Glomerular endothelial cell (primary cell): ENCODE measurements around the gene ITLN1. TPM values are rescaled to one million over a fixed set of nuclear protein-coding genes. Genes with fewer than 3 reads are reported as not detected.
"Not testable (repeated sequence)": the region's sequence is repeated elsewhere in the genome, so short reads cannot be mapped to it uniquely, and the experiment has no call there.

Experiments
- DNase-seq: peaks from one replicate; pipeline ENCODE4 v3.0.0-alpha.2; 2011; ENCODE audit warnings: low read depth, low spot score; ENCODE audit errors: extremely low read depth
- total RNA-seq: library from RNA; depleted of rRNA; stranded (reverse); fragments of >200 nt; gene quantifications from 2 replicates; pipeline ENCODE4 v1.2.3, GENCODE V29; 2015

Gene ITLN1
- total RNA-seq, 1 donor from 2014 or later: not detected

DNA sequence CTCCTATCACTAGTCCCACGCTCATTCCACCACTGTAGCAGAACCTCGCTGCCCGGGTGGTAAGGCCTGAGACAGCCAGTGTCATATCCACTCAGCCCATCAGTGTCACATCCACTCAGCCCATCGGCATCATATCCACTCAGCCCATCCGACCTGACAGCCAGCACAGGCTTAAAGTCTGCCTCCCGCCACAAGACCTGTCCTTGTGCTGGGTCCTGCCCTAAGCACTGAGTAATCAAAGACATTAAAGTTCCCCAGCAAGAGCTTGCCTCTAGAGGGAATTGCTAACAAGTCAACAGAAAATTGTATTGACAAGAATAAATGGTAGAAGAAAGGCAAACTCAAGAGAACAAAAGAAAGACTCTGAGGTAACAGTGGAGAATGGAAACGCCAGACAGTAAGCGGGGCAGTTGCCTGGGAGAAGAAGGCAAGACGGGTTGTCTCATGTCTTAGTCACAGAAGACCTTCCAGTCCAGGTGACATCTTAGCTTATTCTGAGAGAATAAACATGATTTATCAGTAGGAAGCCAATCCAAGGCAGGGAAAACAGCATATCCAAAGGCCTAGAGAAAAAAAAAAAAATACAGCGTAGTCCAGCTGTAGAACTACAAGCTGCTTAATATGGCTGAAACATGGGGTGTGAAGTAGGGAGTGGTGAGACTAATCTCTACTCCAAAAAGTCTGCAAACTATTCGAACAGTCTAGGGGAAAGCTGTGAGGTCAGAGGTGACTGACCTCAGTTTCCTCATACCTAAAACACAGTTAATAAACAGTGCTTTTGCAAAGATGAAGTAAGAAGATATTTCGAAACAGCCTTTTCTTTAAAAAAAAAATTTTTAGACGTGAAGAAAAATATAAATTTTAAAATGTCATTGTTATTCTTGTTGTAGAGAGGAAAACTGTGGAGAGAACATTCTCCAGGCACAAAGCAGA lies 1.1 kb downstream of the ITLN1 start:
- no peak for DNase-seq

GRCh38 chr1:160882582-160882981 lies 2.4 kb downstream of the ITLN1 start:
- no peak for DNase-seq

DNA sequence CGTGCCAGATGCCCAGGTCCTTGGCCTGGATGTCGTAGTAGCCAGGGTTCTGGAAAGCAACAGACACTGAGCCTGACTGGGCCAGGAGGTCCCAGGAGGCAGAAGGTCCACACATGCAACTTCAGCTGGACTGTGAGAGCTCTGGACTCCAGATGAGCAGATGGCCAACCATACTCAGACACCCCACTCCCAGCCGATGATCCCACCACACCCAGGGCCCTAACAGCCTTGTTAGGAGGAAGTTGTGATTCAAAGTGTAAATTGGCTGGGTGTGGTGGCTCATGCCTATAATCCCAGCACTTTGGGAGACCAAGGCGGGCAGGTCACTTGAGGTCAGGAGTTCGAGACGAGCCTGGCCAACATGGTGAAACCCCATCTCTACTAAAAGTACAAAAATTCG lies 3.7 kb downstream of the ITLN1 start:
- DNase-seq: not testable (repeated sequence)

DNA sequence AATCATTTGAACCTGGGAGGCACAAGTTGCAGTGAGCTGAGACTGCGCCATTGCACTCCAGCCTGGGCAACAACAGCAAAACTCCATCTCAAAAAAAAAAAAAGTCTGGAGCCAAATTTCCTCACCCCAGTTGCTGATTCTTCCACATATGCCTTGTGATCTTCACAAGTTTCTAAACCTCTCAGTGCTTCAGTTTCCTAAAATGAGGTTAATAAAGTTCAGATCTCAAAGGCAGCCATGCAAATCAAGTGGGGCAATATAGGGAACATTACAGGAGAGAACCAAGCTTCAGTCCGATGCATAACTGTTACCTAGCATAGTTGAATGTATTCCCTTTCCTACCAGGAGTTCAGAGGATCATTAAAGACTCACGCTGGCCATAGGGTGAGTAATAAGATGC lies 4.8 kb downstream of the ITLN1 start:
- DNase-seq: no peak

GRCh38 chr1:160879056-160879455 lies 5.9 kb downstream of the ITLN1 start:
- no peak for DNase-seq

DNA sequence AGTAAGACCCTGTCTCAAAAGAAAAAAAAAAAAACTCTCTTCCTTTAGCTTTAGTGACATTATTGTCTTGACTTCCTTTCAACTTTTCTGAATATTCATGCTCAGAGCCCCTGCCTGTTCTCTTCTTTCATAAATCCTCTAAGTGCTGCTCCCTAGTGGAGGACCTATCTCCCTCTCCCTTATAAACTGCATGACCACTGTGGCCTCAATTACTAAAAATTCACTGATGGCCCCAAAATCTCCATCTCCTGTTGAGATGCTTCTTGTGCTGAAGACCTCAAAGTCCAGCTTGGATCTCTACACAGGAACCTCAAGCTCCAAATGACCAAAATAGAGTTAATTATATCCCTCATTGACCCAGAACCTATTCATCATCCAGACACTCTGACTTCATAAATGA lies 7.8 kb downstream of the ITLN1 start:
- no peak for DNase-seq

GRCh38 chr1:160876311-160876710 lies 8.7 kb downstream of the ITLN1 start:
- DNase-seq: no peak

- not testable (repeated sequence) for DNase-seq
These were observed 9.4 kb downstream of the ITLN1 start for GRCh38 chr1:160875591-160875990.

DNA sequence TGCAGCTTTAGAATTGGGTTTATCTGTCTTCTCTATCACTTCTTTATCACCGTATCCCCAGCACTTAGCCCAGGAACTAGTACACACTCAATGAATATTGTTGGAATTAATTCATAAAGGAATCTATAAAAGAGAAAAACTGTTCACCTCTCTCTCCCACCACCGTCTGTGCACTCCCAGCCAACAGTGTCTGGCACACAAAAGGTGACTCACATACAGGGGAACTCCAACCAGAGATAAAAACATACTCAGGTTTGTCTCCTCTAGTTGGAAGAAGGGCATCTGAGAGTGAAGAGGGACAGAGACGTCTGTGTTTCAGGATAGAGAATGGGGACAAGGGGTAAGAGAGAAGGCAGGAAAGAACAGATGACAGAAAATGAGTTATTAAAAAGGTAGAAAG lies 10.0 kb downstream of the ITLN1 start:
- no peak for DNase-seq

DNA sequence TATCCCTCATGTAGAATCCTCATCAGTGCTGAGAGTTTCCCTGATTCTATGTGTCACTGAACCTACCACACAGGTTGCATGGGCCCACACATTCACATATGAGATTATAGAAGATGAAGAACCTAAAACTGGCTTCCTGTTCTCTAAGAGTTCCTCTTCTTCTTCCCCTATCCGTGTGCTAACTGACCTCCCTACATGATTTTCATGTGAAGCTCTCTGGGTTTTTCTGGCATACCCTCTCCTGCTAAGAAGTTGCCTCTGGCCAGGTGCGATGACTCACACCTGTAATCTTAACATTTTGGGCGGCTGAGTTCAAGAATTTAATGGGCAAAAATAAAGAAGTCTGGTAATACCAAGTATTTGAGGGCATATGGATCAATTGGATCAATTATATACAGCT lies 16.8 kb downstream of the ITLN1 start:
- DNase-seq: no peak

DNA sequence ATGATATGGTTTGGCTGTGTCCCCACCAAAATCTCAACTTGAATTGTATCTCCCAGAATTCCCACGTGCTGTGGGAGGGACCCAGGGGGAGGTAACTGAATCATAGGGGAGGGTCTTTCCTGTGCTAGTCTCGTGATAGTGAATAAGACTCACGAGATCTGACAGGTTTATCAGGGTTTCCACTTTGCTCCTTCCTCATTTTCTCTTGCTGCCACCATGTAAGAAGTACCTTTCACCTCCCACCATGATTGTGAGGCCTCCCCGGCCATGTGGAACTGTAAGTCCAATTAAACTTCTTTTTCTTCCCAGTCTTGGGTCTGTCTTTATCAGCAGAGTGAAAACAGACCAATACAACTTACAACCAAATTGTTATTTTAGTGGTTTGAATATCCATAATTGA lies 17.3 kb downstream of the ITLN1 start:
- DNase-seq: not testable (repeated sequence)

DNA sequence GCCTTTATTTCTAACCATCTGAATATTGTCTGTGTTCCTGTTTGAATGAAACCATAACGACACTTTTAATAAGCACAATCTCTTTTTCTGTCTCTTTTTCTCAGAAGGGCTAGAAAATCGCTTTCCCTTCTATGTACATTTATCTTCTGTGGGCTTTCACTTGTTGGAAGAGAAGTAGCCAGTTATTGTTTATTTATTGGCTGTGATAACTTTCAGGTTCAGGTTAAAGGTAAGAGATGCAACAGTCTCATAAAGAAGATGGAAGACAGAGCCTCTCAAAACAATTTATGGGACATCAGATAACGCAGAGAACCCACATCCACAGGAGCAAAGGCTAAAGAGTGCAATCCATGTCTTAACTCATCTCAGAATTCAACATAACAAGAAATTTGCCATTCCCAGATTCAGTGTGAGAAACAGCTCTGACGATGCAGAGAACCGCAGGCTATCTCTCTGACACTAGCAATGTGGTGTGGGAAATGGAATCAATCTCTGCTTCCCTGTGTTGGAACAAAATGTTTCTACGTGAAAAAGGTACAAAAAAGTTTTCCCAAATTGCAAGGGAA lies 18.2 kb downstream of the ITLN1 start:
- no peak for DNase-seq

- DNase-seq: no peak
These were observed 18.8 kb downstream of the ITLN1 start for GRCh38 chr1:160866001-160866694.

GRCh38 chr1:160865337-160865736 lies 19.6 kb downstream of the ITLN1 start:
- DNase-seq: no peak

- DNase-seq: no peak
These were observed 20.8 kb downstream of the ITLN1 start for GRCh38 chr1:160864173-160864572.

DNA sequence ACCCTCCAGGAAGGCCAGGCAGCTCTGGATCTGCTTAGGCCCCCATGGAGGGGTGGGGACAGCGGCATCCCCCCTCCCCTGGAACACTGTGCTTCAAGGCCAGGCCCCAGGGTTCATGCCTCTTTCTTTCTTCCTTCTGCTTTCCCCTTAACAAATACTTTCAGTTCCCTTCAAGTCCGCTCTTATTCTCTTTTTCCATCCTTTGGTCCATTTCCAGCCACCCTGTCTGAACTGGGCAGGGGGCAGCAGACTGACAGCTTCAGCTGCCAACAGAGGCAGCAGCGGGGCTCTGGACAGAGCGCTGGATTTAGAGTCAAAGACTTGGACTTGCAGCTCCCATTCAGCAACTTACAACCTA lies 21.2 kb downstream of the ITLN1 start:
- no peak for DNase-seq

- DNase-seq: no peak
These were observed 21.8 kb downstream of the ITLN1 start for GRCh38 chr1:160863061-160863773.

DNA sequence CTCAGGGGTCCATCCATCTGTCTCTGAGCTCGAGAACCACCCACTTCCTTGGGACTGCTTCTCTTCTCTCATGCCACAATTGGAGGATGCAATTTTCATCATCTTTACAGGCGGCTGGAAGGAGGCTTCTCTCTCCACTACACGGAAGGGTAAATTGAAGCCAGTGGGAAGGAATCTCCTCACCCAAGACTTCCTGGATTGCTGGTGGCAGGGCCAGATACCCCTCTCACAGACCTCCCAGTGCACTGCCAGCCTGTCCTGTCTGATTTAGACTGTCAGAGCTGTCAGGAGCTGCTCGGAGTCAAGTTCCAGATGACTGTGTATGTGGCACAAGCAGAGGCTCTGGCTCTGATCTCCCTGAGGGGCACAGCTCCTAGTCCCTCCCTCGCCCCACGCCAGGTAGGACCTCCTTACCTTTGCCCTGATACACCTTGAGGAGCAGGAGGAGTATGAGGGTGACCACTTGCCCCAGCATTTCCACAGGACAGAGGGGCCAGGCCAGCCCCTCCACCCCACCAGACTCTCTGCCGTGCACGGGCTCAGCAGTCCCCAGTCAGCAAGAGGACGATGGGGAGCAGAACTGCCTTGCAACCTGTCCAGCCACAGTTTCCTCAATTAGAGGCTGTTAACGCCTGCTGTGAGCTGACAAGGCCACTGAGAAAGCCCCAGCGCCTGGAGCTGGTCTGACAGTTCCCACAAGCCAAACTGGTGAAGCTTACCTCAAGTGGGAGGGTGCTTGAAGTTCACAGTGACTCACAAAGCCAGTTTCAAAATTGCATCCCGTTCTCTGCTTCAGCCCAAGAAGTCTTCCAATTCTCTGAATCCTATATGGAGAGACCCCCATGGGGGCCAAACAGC lies 22.5 kb downstream of the ITLN1 start, which contains the start of gene CD244:
Gene CD244 (minus strand): TSS at position 685 of the 858 bp plus-strand sequence. CDS start 210 bp downstream, at position 475.
- no peak for DNase-seq

DNA sequence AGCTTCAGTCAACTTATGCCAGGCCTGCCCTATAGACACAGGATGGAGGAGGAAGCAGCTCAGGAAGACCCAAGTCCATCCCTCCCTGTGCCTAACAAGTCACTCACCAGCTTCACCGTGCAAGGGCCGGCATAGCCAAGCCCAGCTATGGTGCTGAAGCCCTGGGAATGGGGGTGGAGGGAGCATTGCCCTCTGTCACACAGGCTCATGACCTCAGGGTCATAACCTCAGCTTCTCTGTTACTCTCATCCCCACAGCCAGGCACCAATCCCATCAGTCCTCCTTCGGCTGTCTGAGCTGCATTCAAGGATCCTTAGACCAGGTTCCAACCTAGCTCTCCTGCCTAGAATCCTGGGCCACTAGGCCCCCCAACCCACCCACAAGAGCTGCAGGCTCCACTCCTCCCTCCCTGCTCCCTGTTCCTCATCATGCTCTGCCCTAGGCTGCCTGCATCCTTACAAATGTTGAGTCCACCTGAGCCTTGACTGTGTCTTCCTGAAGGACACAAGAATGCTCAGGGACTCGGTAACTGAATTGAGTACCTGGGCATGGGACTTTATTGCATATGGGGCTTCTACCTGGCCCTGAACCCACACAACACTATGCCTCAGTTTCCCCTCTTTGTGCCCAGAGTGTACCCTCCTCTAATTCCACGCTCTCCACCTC lies 24.0 kb downstream of the ITLN1 start:
- DNase-seq: no peak

DNA sequence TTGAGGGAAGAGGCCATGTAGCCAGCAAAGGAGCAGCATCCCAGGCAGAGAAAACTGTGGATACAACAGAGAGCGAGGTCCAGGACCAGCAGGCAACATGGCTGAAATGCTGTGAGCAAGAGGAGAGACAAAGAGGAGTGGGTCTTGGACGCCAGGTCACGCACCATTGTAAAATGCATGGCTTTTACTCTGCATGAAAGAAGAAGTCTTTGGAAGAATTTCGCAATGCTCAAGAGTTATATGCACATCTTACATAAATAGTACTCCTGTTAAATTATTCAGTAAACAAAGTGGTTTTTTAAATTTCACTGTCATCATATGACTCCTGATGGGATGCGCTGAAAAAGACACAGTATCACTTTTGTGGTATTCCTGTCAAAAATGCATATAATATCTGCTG lies 25.8 kb downstream of the ITLN1 start:
- no peak for DNase-seq
